ENCODE data around the gene PGBD1. TPM values are rescaled to one million over a fixed set of nuclear protein-coding genes. Genes with fewer than 3 reads are reported as not detected.

PGBD1 gene
- total and polyA plus RNA-seq, 10 of the 15 experiments (the other 5 are each of a cell fraction or from before 2014, with no cell fraction given) = 1.9 to 4.9 (median 3.8) TPM

- H3K36me3 ChIP-seq (ENCODE audit: control insufficient read depth in 2 of 2, insufficient read depth in 2 of 2, low read length in 1 of 2) = no peaks in the 10 kb centered on the region
- intact Hi-C loops (cut with micrococcal nuclease; ENCODE audit: unreplicated experiment) = no loop called here
- no peaks in the 10 kb centered on the region for H4K20me1 ChIP-seq (ENCODE audit: control insufficient read depth, insufficient read depth)
- H3K4me3 ChIP-seq = no peak overlapping the region
- peak; percentile 9; the same call in 1 of the 3 replicates for ATAC-seq
- FAIRE-seq = no peak
- H3K9me3 ChIP-seq (replicated peaks; ENCODE audit: control insufficient read depth, insufficient read depth, low read length) = peaks cover 1% of the 10 kb centered on the region; the same call in 2 of the 3 replicates
- 100% methylated on average over 1 of the region's 1 CpG for WGBS (ENCODE audit: insufficient coverage, insufficient replicate concordance, low lambda C conversion rate, missing lambda C conversion rate)
- POLR2A ChIA-PET = interaction anchor here (1.0 to 1.5 kb wide), 2 partner anchors 10 to 118 kb away, joined by 3 read pairs; no protein-coding TSS in a partner anchor
- peaks cover 14% of the 10 kb centered on the region for H3K79me2 ChIP-seq (ENCODE audit: control insufficient read depth, insufficient read depth, low read length)
- H3K27ac ChIP-seq (ENCODE audit: control insufficient read depth, insufficient read depth) = no peak overlapping the region
- H3K9ac ChIP-seq (ENCODE audit: control insufficient read depth, insufficient read depth, low read length) = no peak overlapping the region
- H2AFZ ChIP-seq (ENCODE audit: control insufficient read depth, low read depth, low read length) = no peak overlapping the region
- H3K4me2 ChIP-seq (ENCODE audit: control insufficient read depth, insufficient read depth) = no peak overlapping the region
- DNase-seq (ENCODE audit: low read depth, low spot score) = no peak
- no peaks in the 10 kb centered on the region for H3K27me3 ChIP-seq (replicated peaks in 1 of 2; ENCODE audit: control insufficient read depth in 2 of 2, insufficient read depth in 2 of 2, low read length in 1 of 2)
- peak; percentile 64; the same call in 1 of the 2 replicates for TF ChIP-seq POLR2AphosphoS5 (IDR thresholded peaks at IDR 0.05; ENCODE audit: low read length)
- TF ChIP-seq HSF1 (IDR thresholded peaks at IDR 0.05; ENCODE audit: low read depth, low read length) = 0 out of 2 replicates have a peak, but pooled peaks have one; percentile 28
- no peak for TF ChIP-seq SIN3A (IDR thresholded peaks at IDR 0.05; ENCODE audit: low read depth, low read length)
- TF ChIP-seq RUNX3 (IDR thresholded peaks at IDR 0.05; ENCODE audit: low read length) = no peak
- TF ChIP-seq POLR2A (IDR thresholded peaks at IDR 0.05; ENCODE audit: low read depth, low read length) = peak; percentile 65
- TF ChIP-seq, protein P1, sequence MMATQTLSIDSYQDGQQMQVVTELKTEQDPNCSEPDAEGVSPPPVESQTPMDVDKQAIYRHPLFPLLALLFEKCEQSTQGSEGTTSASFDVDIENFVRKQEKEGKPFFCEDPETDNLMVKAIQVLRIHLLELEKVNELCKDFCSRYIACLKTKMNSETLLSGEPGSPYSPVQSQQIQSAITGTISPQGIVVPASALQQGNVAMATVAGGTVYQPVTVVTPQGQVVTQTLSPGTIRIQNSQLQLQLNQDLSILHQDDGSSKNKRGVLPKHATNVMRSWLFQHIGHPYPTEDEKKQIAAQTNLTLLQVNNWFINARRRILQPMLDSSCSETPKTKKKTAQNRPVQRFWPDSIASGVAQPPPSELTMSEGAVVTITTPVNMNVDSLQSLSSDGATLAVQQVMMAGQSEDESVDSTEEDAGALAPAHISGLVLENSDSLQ (IDR thresholded peaks at IDR 0.05) = peak; percentile 69
- TF ChIP-seq ZSCAN29 (IDR thresholded peaks at IDR 0.05) = no peak
- TF ChIP-seq POU2F2 (IDR thresholded peaks at IDR 0.05; ENCODE audit: borderline replicate concordance, low read depth, low read length) = peak; percentile 43; the same call in 1 of the 3 replicates
- 0 out of 2 replicates have a peak, but pooled peaks have one; percentile 21 for TF ChIP-seq TAF1 (IDR thresholded peaks at IDR 0.05; ENCODE audit: borderline replicate concordance, low read depth, low read length)
- no peaks in the 10 kb centered on the region for H3K4me1 ChIP-seq (ENCODE audit: control insufficient read depth, insufficient read depth, low read length)
- CTCF ChIA-PET = interaction anchor here (1.3 to 2.0 kb wide), 2 partner anchors 13 to 35 kb away, joined by 3 to 14 read pairs; partner anchors contain the start of gene ZSCAN26
- in situ Hi-C loops (cut with MboI) = no loop called here
- no TSS peak for BruUV-seq (replicated peaks)
- SMC1A ChIA-PET (ENCODE audit: uncharacterized antibody, unreplicated experiment) = interaction anchor here (2.2 to 2.9 kb wide), 3 partner anchors 12 to 112 kb away, joined by 4 to 30 read pairs (median 13); partner anchors contain the start of genes ZKSCAN8 and ZSCAN26
- RAD21 ChIA-PET (ENCODE audit: unreplicated experiment) = no interaction called here
Observed at GRCh38 chr6:28254121-28254519, 27.3 kb upstream of the PGBD1 start.
